HG02981 (cell line): ENCODE data around the gene CHAMP1.
"Not testable (repeated sequence)": the region's sequence is repeated elsewhere in the genome, so short reads cannot be mapped to it uniquely, and the experiment has no call there.

ENCODE experiments used
- ATAC-seq: cut with Tn5 transposase; IDR thresholded peaks from one replicate; pipeline ENCODE4 v1.9.1; 2021; ENCODE audit warnings: mild to moderate bottlenecking, moderate library complexity; ENCODE audit not compliant: unreplicated experiment

Gene CHAMP1

DNA sequence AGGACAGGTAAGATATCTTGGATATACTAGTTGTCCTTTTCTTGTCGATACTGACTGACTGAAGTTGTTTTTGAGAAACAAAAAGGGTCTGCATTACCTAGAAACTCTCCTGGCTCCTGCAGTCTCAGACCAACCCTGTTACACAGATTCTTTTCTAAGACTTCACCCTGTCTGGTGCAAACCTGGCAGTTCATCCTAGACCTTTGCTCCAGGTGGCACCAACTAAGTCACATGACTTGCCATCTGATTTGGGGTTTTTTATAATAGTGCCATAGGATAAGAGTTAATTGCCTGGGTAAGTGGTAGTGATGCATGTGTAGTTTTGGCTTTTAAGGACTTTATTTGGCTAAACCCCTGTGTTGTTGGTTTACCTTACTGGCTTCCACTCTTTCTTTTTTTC, 14.3 kb downstream of the CHAMP1 start:
- no peak for ATAC-seq

DNA sequence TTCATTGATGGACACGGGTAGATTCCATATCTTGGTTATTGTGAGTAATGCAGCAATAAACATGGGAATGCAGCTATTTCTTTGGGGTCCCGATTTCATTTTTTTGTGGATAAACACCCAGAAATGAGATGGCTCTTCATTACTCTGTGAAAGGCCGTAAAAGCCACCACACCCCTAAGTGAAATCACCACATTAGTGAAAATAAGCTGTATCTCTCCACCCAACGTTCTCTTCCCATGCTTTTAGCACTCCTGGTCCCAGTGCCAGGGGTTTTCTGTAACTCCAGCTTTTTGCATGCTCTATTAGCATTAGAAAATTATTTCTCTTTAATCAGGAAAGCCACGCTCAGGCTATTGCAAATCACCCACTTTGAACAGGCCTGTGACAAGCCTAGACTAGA, 15.8 kb downstream of the CHAMP1 start:
- ATAC-seq = no peak

DNA sequence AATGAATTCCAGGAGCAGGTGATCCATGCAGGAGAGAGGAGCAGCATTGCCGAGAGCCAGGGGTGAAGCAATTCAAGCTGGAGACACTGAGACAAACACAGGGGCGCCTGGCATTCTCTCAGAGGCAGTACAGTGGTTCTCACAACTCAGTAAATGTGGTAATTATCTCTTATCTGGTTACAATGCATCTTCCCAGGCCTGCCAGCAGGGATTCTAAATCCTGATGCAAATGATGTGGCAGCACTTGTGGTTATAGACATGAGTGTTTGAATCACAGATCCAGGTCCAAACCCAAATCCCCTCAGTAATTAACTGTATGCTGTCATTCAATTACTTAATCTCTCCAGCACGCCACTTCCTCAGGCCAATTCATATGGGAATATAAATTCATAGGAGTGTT, 19.6 kb downstream of the CHAMP1 start:
- ATAC-seq = not testable (repeated sequence)

DNA sequence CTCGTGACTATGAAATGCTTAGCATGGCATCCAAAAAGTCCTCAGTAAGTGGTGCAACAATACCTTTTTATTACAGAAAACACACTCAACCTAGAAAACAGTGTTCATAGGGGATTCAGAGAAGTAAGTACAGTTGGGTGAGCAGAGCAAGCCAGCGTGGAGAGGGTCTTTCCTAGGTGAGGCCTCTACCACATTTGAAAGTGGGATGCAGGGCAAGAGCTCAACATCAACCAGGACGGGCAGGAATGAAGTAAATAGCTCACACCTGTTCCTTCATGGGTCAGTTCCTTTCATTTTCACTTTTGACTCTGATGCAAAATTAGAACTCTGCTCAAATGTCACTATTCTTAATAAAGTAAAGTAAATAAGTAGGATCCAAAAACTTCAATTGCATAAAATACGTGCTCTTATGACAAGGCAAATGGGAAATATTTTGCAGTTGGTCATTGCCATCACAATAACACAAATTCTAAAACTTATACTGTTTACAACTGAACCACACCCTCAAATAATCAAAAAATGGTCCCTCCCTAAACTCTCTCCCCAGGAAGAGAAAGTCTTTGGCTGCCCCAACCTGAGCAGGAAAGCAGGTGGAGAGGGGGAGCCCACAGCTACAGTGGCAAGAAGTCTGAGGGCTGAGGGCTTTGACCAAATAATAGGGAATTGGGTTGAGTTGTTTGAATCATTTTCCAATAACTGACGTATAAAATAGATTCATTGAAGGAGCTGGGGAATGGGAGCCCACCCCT, 20.2 kb downstream of the CHAMP1 start:
- ATAC-seq = no peak

DNA sequence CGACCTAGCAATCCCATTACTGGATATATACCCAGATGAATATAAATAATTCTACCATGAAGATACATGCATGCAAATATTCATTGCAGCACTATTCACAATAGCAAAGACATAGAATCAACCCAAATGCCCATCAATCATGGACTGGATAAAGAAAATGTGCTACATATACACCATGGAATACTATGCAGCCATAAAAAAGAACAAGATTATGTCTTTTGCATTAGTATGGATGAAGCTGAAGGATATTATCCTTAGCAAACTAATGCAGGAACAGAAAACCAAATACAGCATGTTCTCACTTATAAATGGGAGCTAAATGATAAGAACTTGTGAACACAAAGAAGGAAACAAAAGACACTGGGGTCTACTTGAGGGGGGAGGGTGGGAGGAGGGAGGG, 22.2 kb downstream of the CHAMP1 start:
- ATAC-seq = not testable (repeated sequence)

DNA sequence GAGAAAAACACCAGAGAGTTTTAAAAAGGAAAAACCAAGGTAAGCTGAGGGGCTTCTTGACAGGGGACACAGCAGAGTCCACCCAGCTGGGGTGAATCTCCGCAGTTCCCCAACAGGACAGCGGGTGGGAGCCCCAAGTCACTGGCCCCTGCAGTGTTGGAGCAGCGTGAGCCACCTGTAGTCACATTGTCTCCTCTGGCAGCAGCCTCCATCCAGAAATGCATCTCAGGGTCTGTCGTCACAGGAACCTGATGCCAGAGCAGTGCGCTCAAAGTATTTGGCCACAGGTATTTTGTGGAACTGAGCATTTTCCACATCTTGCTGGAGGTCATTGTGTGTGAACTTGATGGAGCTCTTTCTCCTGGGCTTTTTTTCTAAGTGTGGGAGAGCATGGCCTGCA, 24.7 kb downstream of the CHAMP1 start:
- no peak for ATAC-seq

DNA sequence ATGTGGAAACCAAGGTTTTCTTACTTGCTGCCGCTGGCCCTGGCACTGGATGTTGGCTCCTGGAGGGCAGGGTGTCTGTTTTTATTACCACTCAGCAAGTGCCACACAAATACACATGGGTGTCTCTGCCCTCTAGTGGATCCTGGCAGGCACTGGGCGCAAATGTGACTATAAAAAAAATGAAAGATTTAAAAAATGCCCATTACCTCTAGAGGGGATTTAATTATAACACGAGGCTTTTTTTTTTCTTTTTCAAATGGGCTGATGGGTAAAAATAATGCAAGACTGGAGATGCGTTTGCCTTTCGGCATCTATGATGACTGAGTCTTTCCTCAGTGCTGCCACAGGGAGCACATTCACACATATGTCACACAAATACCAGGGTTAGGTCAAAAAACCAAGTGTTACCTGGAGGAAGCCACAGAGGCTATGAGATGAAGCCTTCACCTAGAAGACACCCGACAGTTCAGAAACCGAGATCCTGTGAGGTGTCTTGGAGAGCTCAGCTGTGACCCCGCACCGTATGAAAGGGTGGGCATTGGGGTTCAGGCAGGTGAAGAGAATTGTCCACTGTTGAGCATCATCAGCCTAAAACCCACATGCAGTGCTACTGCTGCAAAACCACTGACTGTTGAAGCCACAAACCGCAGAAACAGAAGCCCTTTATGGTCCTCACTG, 25.7 kb downstream of the CHAMP1 start:
- no peak for ATAC-seq

DNA sequence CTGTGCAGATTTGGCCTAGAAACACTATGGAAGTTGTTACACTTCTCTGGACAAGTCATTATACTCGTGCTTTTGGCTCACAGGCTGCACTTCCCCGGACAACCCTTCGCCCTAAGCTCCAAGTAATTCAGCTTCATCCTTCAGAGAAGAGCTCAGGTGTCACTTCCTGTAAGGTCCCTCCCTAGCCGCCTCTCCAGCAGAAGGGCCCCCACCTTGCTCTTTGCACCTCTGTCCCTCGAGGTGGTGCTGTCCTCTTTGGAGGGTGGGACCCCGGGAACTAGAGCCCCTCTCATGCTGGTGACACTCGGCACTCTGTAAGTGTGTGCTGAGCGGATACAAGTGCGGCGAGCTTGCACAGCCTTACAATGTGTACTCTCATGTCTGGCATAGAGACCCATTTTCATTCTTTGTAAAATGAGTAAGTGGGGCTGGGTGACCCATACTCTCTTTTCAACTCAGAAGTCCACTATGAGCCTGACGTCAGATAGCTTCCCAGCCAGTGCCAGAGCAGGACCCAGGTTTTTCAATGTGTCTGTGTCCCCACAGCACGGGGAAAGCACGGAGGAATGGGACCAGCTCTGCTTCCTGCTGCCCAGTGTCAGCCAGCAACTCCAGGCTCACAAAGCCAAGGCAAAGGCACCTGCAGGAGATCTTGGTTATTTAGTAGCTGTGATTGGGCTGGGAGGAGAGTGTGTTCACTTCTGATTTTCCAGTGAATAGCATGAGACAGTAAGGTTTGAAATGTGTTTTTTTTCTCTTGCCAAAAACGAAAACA, 26.9 kb downstream of the CHAMP1 start:
- no peak for ATAC-seq

DNA sequence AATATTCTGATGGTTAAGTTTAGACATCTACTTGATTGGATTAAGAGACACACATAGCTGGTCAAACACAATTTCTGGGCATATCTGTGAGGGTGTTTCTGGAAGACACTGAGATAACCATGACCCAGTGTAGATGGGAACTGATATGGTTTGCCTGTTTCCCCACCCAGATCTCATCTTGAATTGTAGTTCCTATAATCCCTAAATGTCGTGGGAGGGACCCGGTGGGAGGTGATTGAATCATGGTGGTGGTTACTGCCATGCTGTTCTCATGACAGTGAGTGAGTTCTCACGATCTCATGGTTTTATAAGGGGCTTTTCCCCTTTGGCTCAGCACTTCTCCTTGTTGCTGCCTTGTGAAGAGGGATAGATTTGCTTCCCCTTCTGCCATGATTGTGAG, 33.0 kb downstream of the CHAMP1 start:
- ATAC-seq = not testable (repeated sequence)

DNA sequence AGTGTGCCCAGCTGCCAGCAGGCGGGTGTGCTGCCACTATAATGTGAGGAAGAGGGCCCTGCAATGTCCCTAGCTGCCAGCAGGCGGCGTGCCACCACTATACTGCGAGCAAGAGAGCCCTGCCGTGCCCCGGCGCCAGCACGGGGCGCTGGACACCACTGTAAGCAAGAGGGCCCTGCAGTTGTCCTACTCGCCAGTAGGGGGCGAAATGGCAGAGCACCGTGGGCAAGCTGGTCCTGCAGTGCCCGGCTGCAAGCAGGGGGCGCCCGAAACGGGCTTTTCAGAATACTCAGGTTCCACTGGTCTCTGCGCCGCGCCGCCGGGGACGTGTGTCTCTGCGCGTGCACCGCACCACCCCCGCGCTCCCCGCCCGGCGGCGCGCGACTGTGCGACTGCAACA, 38.5 kb downstream of the CHAMP1 start:
- ATAC-seq = not testable (repeated sequence)

DNA sequence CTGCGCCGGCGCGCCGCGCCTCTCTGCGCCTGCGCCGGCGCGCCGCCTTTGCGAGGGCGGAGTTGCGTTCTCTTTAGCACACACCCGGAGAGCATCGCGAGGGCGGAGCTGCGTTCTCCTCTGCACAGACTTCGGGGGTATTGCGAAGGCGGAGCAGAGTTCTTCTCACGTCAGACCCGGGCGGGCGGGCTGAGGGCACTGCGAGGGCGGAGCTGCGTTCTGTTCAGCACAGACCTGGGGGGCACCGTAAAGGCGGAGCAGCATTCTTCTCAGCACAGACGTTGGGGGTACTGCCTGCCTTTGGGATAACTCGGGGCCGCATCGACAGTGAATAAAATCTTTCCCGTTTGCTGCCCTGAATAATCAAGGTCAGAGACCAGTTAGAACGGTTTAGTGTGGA, 39.1 kb downstream of the CHAMP1 start:
- ATAC-seq = not testable (repeated sequence)
